DMS 273 (cell line): ENCODE data around the gene TBCEL.

Experiments
- DNase-seq: peaks from one replicate; lab custom pipeline; 2025; ENCODE audit not compliant: unreplicated experiment; lab: John Stamatoyannopoulos, UW

Gene TBCEL

GRCh38 chr11:121058941-121059340, 35.0 kb downstream of the TBCEL start:
- DNase-seq, result no peak

GRCh38 chr11:121059605-121060004, 35.7 kb downstream of the TBCEL start:
- DNase-seq, result no peak

- DNase-seq, result peak; percentile 1
Observed at GRCh38 chr11:121063728-121064127, 39.8 kb downstream of the TBCEL start.

- no peak for DNase-seq
Observed at GRCh38 chr11:121066623-121067022, 42.7 kb downstream of the TBCEL start.

DNA sequence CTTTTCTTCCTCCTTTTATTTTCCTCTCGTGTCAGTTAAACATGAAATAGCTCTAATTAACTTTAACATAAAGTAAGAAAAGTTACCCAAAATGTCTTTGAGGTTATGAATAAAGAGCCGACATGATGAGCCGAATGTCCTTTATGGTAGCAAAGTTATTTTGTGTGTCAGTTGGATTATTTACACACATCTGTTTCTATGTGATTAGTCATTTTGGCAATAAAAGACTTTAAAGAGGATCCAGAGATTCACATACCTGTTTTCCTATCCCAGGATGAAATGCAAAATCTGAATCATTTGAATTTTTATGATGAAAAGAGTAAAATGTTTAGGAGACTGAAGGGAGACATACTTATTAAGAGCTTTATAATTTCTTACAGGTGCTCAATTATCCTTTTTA, 43.1 kb downstream of the TBCEL start:
- no peak for DNase-seq

GRCh38 chr11:121067453-121067852, 43.6 kb downstream of the TBCEL start:
- peak; percentile 37 for DNase-seq

DNA sequence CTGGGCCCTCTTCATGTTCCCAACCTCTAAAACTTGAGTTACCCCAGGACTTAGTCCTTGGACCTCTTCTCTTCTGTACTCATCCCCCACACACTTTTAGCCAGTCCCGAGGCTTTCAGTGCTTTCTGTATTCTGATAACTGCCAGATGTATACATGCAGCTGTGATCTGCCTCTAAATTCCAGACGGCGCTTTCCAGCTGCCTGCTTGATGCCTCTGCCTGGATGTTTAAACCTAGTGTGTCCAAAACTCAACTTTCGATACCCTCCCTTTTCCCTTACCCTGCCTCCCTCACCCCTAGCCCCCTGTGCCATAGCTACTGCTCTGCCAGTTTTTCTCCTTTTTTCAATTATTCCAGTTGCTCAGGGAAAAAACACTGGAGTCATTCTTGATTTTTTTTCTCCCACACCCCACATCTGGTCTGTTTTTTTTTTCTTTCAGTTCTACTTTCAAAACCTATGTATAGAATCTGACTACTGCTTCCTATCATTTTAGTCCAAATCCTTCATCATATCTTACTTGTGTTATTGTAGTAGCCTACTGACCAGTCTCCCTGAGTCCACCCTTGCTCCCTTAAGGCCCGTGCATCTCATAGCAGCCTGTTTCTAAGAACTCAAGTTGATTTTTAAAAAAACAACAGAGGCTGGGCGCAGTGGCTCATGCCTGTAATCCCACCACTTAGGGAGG, 44.2 kb downstream of the TBCEL start:
- peak; percentile 3 for DNase-seq

GRCh38 chr11:121068787-121069186, 44.9 kb downstream of the TBCEL start:
- no peak for DNase-seq

DNA sequence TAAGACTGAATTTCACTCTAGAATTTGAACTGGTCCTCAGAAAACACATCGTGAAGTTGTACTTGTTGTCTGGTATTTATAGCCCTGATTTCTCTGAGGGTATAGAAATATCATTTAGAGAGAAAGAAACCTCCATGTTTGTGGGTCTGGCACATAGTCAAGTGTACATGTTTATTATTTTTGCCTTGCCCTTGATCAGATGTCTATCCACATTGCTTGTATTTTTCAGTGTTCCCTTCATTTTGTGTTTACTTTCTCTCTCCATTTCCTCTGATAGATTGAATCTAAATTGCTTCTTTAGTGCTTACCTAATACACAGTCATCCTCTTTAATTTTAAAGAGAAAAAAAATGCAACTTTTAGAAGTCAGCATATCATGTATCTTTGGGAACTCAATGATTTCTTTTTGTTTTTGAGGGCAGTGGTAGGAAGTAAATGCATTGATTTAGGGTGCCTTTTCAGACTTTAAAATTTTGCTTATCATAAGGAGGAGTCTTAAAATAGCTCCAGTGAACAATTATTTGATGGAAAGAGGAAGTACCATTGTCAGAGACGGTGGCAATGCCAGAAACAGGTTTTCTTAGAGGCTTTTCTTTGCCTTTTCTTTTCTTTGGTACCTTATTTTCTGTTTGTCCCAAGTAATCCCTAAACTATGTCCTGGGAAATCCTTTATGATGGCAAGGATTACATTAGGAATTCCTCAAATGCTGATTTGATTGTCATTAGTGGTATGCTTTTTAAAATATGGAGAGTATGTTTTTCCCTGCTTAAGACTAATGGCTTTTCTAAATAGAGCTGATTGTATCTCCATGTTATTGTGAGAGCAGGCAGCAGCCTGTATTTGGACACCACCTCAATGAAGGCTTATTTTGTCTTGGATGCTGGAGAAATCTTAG, 47.3 kb downstream of the TBCEL start:
- DNase-seq, result no peak

DNA sequence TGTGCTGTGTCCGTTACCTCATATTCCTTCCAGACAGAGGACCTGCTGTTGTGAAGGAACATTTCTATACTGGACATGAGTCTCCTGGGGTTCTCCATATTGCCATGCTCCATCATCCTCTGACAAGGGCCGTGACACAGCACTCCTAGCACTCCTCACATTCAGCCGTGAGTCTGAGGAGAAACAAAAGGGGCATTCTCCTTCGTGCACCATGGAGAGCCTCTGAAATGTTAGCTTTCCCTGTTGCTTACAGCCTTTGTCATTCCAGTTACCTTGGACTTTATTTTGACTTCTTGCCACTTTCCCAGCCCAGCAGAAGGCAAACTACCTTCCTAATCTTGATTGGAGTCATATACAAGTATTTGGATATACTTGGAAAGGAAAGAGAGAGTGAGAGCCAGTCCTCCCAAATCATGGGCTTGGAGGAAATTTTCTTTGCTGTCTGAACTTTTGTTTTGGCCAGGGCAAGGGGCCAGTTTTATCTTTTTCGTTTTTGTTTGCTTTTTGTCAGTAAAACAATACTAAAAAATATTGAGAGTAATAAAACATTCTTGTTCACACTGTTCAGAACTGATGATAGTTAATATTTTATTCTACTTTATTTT, 48.0 kb downstream of the TBCEL start:
- DNase-seq, result no peak

DNA sequence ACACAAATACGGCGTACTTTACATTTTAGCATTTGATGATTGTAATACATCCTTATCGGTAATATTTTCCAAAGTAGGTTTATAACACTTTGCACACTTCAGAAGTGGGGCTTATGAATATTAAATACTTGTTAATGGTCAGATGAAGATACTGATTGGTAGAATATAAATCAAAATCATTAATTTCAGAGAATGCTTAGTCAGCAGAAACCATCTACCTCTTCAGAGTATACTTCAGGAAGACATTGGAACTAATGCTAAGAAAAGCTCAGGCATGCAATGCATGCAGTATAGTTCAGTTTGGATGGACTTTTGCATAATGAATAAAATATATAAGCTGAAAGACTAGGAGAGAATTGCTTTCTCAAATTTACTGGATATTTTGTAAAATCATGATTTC, 57.4 kb downstream of the TBCEL start:
- no peak for DNase-seq

DNA sequence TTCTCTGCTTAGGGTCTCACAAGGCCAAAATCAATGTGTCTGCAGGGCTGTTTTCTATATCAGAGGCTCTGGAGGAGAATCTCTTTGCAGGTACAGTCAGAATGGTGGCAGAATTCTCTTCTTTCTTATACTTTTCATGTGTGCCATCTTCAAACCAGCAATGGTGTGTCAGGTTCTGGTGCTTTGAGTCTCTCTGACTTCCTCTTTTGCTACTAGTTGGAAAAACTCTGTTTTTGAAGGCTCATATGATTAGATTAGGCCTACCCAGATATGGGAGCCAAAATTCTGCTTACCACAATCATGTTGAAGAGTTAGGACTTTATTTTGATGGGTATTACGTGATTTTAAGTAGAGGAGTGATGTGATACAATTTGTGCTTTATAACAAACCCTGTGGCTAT, 58.3 kb downstream of the TBCEL start:
- no peak for DNase-seq

GRCh38 chr11:121082670-121083069, 58.8 kb downstream of the TBCEL start:
- no peak for DNase-seq

GRCh38 chr11:121086866-121087265, 63.0 kb downstream of the TBCEL start:
- no peak for DNase-seq

- DNase-seq, result no peak
Observed at GRCh38 chr11:121089566-121089965, 65.7 kb downstream of the TBCEL start.

DNA sequence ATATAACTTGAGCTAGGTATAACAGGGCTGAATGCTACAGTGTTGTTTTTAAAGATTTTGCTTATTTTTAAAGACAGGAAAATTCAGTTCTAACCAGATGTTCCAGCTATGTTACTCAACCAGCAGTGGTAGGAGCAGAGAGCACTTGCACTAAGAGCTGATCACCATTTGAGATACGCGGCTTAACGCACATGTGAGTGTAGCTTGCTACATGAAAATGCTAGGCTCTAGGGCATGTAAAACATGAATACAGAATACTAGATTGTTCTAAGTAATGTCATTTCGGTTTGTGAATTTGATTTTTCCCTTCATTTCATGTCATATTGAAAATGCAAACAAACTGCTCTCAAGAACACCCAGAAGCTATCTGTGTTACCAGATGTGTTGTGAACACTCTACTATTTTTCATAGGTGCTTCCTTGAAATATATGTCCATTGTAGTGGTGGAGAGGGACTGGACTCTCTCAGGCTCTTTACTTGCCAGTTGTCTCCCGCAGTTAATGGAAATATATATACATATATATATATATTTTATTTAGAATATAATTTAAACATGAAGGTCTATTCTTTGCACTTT, 66.3 kb downstream of the TBCEL start:
- DNase-seq, result no peak

GRCh38 chr11:121091492-121092152, 67.7 kb downstream of the TBCEL start:
- DNase-seq, result no peak

DNA sequence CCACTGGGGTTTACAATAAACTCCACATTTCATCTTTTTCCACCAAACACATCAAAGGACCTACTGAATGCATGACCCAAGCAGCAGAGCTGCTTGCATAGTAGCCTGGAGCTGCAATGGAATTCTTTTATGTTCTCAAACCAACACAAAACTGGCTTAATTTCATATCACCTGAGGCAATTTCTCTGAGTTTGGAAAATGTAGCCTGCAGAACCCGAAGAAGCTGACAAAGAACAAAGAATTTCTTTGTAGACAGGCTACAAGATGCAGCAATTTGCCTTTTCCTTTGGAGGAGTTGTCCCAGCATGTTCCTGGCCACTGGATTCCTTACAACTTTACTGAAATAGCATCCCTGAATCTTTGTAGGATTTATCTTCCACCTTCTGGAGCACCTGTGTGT, 71.7 kb downstream of the TBCEL start:
- DNase-seq, result no peak

DNA sequence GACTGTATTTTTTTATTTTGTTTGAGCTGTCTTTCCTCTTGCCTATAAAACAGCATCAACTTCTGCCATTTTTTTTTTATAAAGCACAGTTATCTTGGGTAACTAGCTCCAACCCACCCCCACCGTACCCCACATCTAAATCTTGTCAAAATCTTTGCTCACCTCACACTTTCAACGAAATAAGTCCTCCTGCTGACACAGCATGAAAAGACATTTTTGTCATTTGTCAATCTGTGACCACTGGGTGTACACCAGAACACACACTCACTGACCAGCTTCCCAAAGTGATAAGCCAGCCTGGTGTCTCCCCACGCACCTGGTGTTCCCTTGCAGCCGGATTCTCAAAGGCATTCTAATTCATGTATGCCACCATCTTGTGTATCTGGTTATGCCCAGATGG, 75.5 kb downstream of the TBCEL start:
- no peak for DNase-seq

GRCh38 chr11:121099885-121100284, 76.0 kb downstream of the TBCEL start:
- DNase-seq, result no peak

- no peak for DNase-seq
Observed at GRCh38 chr11:121100943-121101342, 77.0 kb downstream of the TBCEL start, which contains the start of gene TECTA. Gene TECTA, plus strand, starts transcription at chr11:121101243. Its CDS starts 1,423 bp downstream, at chr11:121102666.
